Endothelial cell of umbilical vein (primary cell): Measurements from ENCODE around the gene SWT1. TPM values are rescaled to one million over a fixed set of nuclear protein-coding genes. Genes with fewer than 3 reads are reported as not detected.

ENCODE experiments used
- BruUV-seq: library from RNA; stranded (reverse); fragments of 400-500 nt; replicated peaks from 2 replicates; lab custom pipeline; 2021; lab: Mats Ljungman, UMichigan
- CTCF ChIA-PET: fragments of 300-600, 350-600 bp; sonication (Branson Sonifier 250); formaldehyde crosslinking; loops from one replicate; lab custom pipeline; 2021; ENCODE audit warnings: antibody characterized with exemption, inconsistent platforms; lab: Charles Lee
- POLR2A ChIA-PET: fragments of 300-600, 350-600 bp; sonication (Branson Sonifier 250); formaldehyde crosslinking; loops from one replicate; lab custom pipeline; 2021; ENCODE audit warnings: antibody characterized with exemption, inconsistent platforms; lab: Charles Lee
- DNase-seq: peaks from one replicate; pipeline ENCODE4 v3.0.0-alpha.2; 2011; ENCODE audit warnings: low read depth, low spot score
- FAIRE-seq: peaks from 2 replicates; lab custom pipeline; 2011; peaks lifted over from hg19 to GRCh38; lab: Jason Lieb, UNC
- H2AFZ ChIP-seq: 2 replicates; pipeline ENCODE4 v1.6.0; 2012; ENCODE audit warnings: low read depth, low read length, control low read depth, inconsistent platforms
- H3K27ac ChIP-seq: 2 replicates; pipeline ENCODE4 v1.5.1; 2011; ENCODE audit warnings: low read depth, mild to moderate bottlenecking, control low read depth, low read length, moderate library complexity; ENCODE audit not compliant: insufficient read depth
- H3K27me3 ChIP-seq, 2 experiments: 2 replicates each; pipeline versions ENCODE4 v1.6.0 to v1.6.1; 2011; ENCODE audit warnings: low read length in 2 of 2, mixed read lengths in 1 of 2; ENCODE audit not compliant: control insufficient read depth in 2 of 2, insufficient read depth in 2 of 2
- H3K36me3 ChIP-seq, 2 experiments: 2 replicates in 1 of 2; 3 replicates in 1 of 2; pipeline ENCODE4 v1.5.1; 2011; ENCODE audit warnings: low read length in 2 of 2, mild to moderate bottlenecking in 1 of 2, moderate library complexity in 1 of 2; ENCODE audit not compliant: control insufficient read depth in 2 of 2, insufficient read depth in 2 of 2; ENCODE audit errors: extremely low read depth in 1 of 2
- H3K4me1 ChIP-seq: 3 replicates; pipeline ENCODE4 v1.5.1; 2011; ENCODE audit warnings: mild to moderate bottlenecking, low read length; ENCODE audit not compliant: control insufficient read depth, insufficient read depth; ENCODE audit errors: extremely low read depth
- H3K4me2 ChIP-seq: 2 replicates; pipeline ENCODE4 v1.6.1; 2011; ENCODE audit warnings: low read length, control low read depth, mixed read lengths; ENCODE audit not compliant: insufficient read depth
- H3K4me3 ChIP-seq, 3 experiments: fragments of 200-600 bp in 1 of 3; sonication (generic), shearing (Covaris generic) in 1 of 3; replicated peaks in 1 of 3; 2 replicates each; pipeline ENCODE4 v1.5.1; 2011 to 2016; ENCODE audit warnings: control low read depth in 3 of 3, low read length in 3 of 3, mild to moderate bottlenecking in 2 of 3, inconsistent platforms in 1 of 3, low read depth in 1 of 3, moderate library complexity in 1 of 3; ENCODE audit not compliant: insufficient read depth in 1 of 3
- H3K79me2 ChIP-seq: 2 replicates; pipeline ENCODE4 v1.6.0; 2012; ENCODE audit warnings: low read length, inconsistent platforms; ENCODE audit not compliant: control insufficient read depth, insufficient read depth
- H3K9ac ChIP-seq: replicated peaks from 2 replicates; pipeline ENCODE3; 2011; ENCODE audit warnings: low read length, control low read depth; ENCODE audit not compliant: insufficient read depth; ENCODE audit errors: extremely low read depth
- H3K9me1 ChIP-seq: replicated peaks from 3 replicates; pipeline ENCODE4 v1.6.0; 2011; ENCODE audit warnings: mild to moderate bottlenecking, low read length; ENCODE audit not compliant: control insufficient read depth, insufficient read depth; ENCODE audit errors: extremely low read depth
- H3K9me3 ChIP-seq: replicated peaks from 2 replicates; pipeline ENCODE4 v1.5.1; 2012; ENCODE audit warnings: low read length, inconsistent platforms; ENCODE audit not compliant: control insufficient read depth, insufficient read depth
- H4K20me1 ChIP-seq: replicated peaks from 2 replicates; pipeline ENCODE3; 2011; ENCODE audit warnings: mild to moderate bottlenecking, low read length; ENCODE audit not compliant: control insufficient read depth, insufficient read depth; ENCODE audit errors: extremely low read depth
- CTCF ChIP-seq, 2 donors: IDR thresholded peaks; 1 replicate in 1 of 2; 2 replicates in 1 of 2; pipeline ENCODE4 v1.5.1; 2011; ENCODE audit warnings: low read length in 2 of 2, mild to moderate bottlenecking in 2 of 2, moderate library complexity in 2 of 2, control low read depth in 1 of 2, inconsistent platforms in 1 of 2, low read depth in 1 of 2; ENCODE audit not compliant: insufficient read depth in 1 of 2; ENCODE audit errors: extremely low read depth in 1 of 2
- EZH2 ChIP-seq: IDR thresholded peaks from 2 replicates; pipeline ENCODE4 v1.6.1; 2012; ENCODE audit warnings: borderline replicate concordance, low read depth, mild to moderate bottlenecking, moderate library complexity, low read length, inconsistent platforms; ENCODE audit not compliant: severe bottlenecking
- FOS ChIP-seq: IDR thresholded peaks from 2 replicates; pipeline ENCODE4 v1.6.1; 2011; ENCODE audit warnings: mild to moderate bottlenecking, low read length, moderate library complexity, borderline replicate concordance; ENCODE audit not compliant: insufficient read depth
- GATA2 ChIP-seq: IDR thresholded peaks from 2 replicates; pipeline ENCODE4 v1.7.0; 2011; ENCODE audit warnings: low read depth, mild to moderate bottlenecking, moderate library complexity, mixed read lengths, low read length; ENCODE audit not compliant: insufficient read length, insufficient read depth
- JUN ChIP-seq: IDR thresholded peaks from 2 replicates; pipeline ENCODE4 v1.6.1; 2011; ENCODE audit warnings: borderline replicate concordance, low read depth; ENCODE audit not compliant: insufficient read length, insufficient read depth
- MAX ChIP-seq: IDR thresholded peaks from 2 replicates; pipeline ENCODE4 v1.6.1; 2011; ENCODE audit not compliant: insufficient read depth, insufficient read length
- MYC ChIP-seq: IDR thresholded peaks from one replicate; pipeline ENCODE4 v1.6.1; 2011; ENCODE audit warnings: mild to moderate bottlenecking, low read depth, low read length
- POLR2A ChIP-seq: IDR thresholded peaks from 2 replicates; pipeline ENCODE4 v1.6.1; 2012; ENCODE audit warnings: low read depth, mild to moderate bottlenecking, control low read depth, low read length
- POLR2AphosphoS5 ChIP-seq: IDR thresholded peaks from 2 replicates; pipeline ENCODE4 v1.6.1; 2012; ENCODE audit warnings: low read depth, mild to moderate bottlenecking, control low read depth, low read length, moderate library complexity; ENCODE audit not compliant: insufficient read depth
- dilution Hi-C: fragments of 300-500 bp; cut with MboI; formaldehyde crosslinking; loops from one replicate; pipeline ENCODE4 v1.15.0; 2019; ENCODE audit warnings: low sequenced_read_pairs; ENCODE audit not compliant: extremely low pct_ligation_motif_present
- intact Hi-C: fragments of 100-400 bp; cut with micrococcal nuclease; formaldehyde crosslinking; loops from one replicate; pipeline ENCODE4 v1.10.0; 2022
- polyA plus RNA-seq, 4 experiments: library from polyadenylated mRNA; depleted of rRNA in 3 of 4; stranded (reverse) in 3 of 4; unstranded in 1 of 4; fragments of >200 nt; gene quantifications; 2 replicates each; pipeline versions ENCODE4 v1.2.1 to v1.2.3, GENCODE V29; 2011 to 2012; ENCODE audit warnings: missing spikeins in 1 of 4
- total RNA-seq: library from RNA; stranded (reverse); gene quantifications from 2 replicates; pipeline ENCODE4 v1.2.3, GENCODE V29; 2021

The SWT1 gene
- total and polyA plus RNA-seq, 2 donors (not counting 3 experiments of a cell fraction or from before 2014, with no cell fraction given), result 1.0 to 4.3 TPM

DNA sequence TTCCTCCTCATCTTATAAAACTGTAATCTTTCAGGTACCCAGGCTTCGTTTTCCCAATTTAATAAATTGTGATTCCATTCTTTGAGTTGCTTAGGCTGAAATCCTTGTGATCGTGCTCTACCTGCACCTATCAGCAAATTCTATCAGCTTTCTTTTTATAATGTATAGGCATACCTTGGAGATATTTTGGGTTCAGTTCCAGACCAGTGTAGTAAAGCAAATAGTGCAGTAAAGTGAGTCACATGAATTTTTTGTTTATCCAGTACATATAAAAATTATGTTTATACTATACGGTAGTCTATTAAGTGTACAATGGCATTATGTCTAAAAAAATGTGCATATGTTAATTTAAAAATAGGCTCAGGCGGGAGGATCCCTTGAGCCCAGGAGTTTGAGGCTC is 5.5 kb downstream of the SWT1 start:
- no peak for DNase-seq
- CTCF ChIA-PET, result no interaction called here

More for the DNA sequence above, 5.5 kb downstream of the SWT1 start:
- Histone ChIP-seq H3K36me3 (peaks cover 0 to 2% of the 10 kb centered on the region in 2 experiments), H3K79me2 (no peaks in the 10 kb centered on the region), H4K20me1 (no peaks in the 10 kb centered on the region), H3K4me1 (peaks cover 10% of the 10 kb centered on the region), H3K9ac (no peak overlapping the region), H3K27me3 (no peaks in the 10 kb centered on the region), H3K9me3 (no peaks in the 10 kb centered on the region), H3K4me3 (no peak overlapping the region), H3K4me2 (no peak overlapping the region), H3K27ac (no peak overlapping the region), H3K9me1 (no peaks in the 10 kb centered on the region), H2AFZ (no peak overlapping the region)
- no peak for FAIRE-seq
- intact Hi-C loops, result no loop called here
- TF ChIP-seq POLR2AphosphoS5 (no peak), MAX (no peak), CTCF (IDR thresholded peaks at IDR 0.05; ENCODE audit: extremely low read depth in 1 of 2, insufficient read depth in 1 of 2, low read depth in 1 of 2, low read length in 2 of 2) (no peak), FOS (no peak), MYC (no peak), JUN (no peak), GATA2 (no peak), POLR2A (no peak), EZH2 (no peak)
- POLR2A ChIA-PET, result no interaction called here
- dilution Hi-C loops, result no loop called here
- BruUV-seq, result no TSS peak
